HEK293 (cell line): Measurements from ENCODE around the gene PSMD9.
"Not testable (repeated sequence)": the region's sequence is repeated elsewhere in the genome, so short reads cannot be mapped to it uniquely, and the experiment has no call there.

ENCODE experiments used
- CTCF ChIA-PET: fragments of 350-600 bp; formaldehyde crosslinking; extraction: SDS; loops from one replicate; lab custom pipeline; 2021; ENCODE audit warnings: antibody characterized with exemption; lab: Yijun Ruan, JAX
- POLR2A ChIA-PET: fragments of 300-600 bp; formaldehyde crosslinking; extraction: SDS; loops from one replicate; lab custom pipeline; 2020; ENCODE audit warnings: antibody characterized with exemption, inconsistent platforms; lab: Yijun Ruan, JAX
- H3K27ac ChIP-seq: fragments of 200-500 bp; sonication (Bioruptor generic); 2 replicates; pipeline ENCODE4 v1.5.1; 2014; ENCODE audit warnings: low read depth, low read length, control low read depth, inconsistent platforms; ENCODE audit errors: extremely low read depth
- H3K36me3 ChIP-seq, 2 experiments: fragments of 200-500 bp in 1 of 2; sonication (Bioruptor generic) in 1 of 2; 1 replicate in 1 of 2; 2 replicates in 1 of 2; pipeline ENCODE4 v1.5.1; 2014 to 2017; ENCODE audit warnings: inconsistent platforms in 2 of 2, low read length in 2 of 2; ENCODE audit not compliant: control insufficient read depth in 2 of 2, insufficient read depth in 1 of 2
- H3K4me1 ChIP-seq: fragments of 200-500 bp; sonication (Bioruptor generic); 2 replicates; pipeline ENCODE4 v1.5.1; 2014; ENCODE audit warnings: mild to moderate bottlenecking, low read length, inconsistent platforms; ENCODE audit not compliant: control insufficient read depth, insufficient read depth
- H3K4me3 ChIP-seq: 2 replicates; pipeline ENCODE4 v1.5.1; 2011; ENCODE audit warnings: low read depth, mild to moderate bottlenecking, control low read depth, low read length, moderate library complexity
- H3K9me3 ChIP-seq: fragments of 200-500 bp; sonication (Bioruptor generic); 2 replicates; pipeline ENCODE4 v1.5.1; 2014; ENCODE audit warnings: low read depth, low read length, inconsistent platforms; ENCODE audit not compliant: control insufficient read depth, insufficient read depth
- WT1 ChIP-seq: fragments of 450-650 bp; formaldehyde crosslinking; IDR thresholded peaks from 2 replicates; pipeline ENCODE4 v1.5.1; 2016; ENCODE audit warnings: missing biosample characterization, missing genetic modification characterization
- ZFP41 ChIP-seq: fragments of 450-650 bp; formaldehyde crosslinking; IDR thresholded peaks from 2 replicates; pipeline ENCODE4 v1.5.1; 2016; ENCODE audit warnings: missing biosample characterization, missing genetic modification characterization, borderline replicate concordance
- ZNF121 ChIP-seq: fragments of 450-650 bp; formaldehyde crosslinking; IDR thresholded peaks from 2 replicates; pipeline ENCODE4 v1.5.1; 2016; ENCODE audit warnings: missing biosample characterization, missing genetic modification characterization
- ZNF132 ChIP-seq: fragments of 450-650 bp; formaldehyde crosslinking; IDR thresholded peaks from 2 replicates; pipeline ENCODE4 v1.5.1; 2017; ENCODE audit warnings: missing biosample characterization, missing genetic modification characterization, borderline replicate concordance
- ZNF23 ChIP-seq: fragments of 450-650 bp; formaldehyde crosslinking; IDR thresholded peaks from 2 replicates; pipeline ENCODE4 v1.5.1; 2016; ENCODE audit warnings: missing biosample characterization, missing genetic modification characterization, borderline replicate concordance
- ZNF311 ChIP-seq: fragments of 450-650 bp; formaldehyde crosslinking; IDR thresholded peaks from 2 replicates; pipeline ENCODE4 v1.5.1; 2017; ENCODE audit warnings: missing biosample characterization, missing genetic modification characterization, borderline replicate concordance
- ZNF335 ChIP-seq: fragments of 450-650 bp; formaldehyde crosslinking; conservative IDR thresholded peaks from 2 replicates; pipeline ENCODE4 v1.5.1; 2016; ENCODE audit warnings: missing biosample characterization, missing genetic modification characterization
- ZNF530 ChIP-seq: fragments of 450-650 bp; formaldehyde crosslinking; IDR thresholded peaks from 2 replicates; pipeline ENCODE4 v1.5.1; 2016; ENCODE audit warnings: low read depth, missing biosample characterization, missing genetic modification characterization
- ZNF549 ChIP-seq: fragments of 450-650 bp; IDR thresholded peaks from 2 replicates; pipeline ENCODE4 v1.5.1; 2018; ENCODE audit warnings: missing biosample characterization, missing genetic modification characterization, mild to moderate bottlenecking, inconsistent platforms, moderate library complexity
- ZNF623 ChIP-seq: fragments of 450-650 bp; formaldehyde crosslinking; IDR thresholded peaks from 2 replicates; pipeline ENCODE4 v1.5.1; 2016; ENCODE audit warnings: missing biosample characterization, missing genetic modification characterization
- ZNF629 ChIP-seq: fragments of 450-650 bp; formaldehyde crosslinking; IDR thresholded peaks from 2 replicates; pipeline ENCODE4 v1.5.1; 2017; ENCODE audit warnings: missing biosample characterization, missing genetic modification characterization
- ZNF76 ChIP-seq: fragments of 450-650 bp; formaldehyde crosslinking; IDR thresholded peaks from 2 replicates; pipeline ENCODE4; 2016; ENCODE audit warnings: low read depth, missing biosample characterization, missing genetic modification characterization, borderline replicate concordance
- ZNF843 ChIP-seq: fragments of 450-650 bp; formaldehyde crosslinking; IDR thresholded peaks from 2 replicates; pipeline ENCODE4 v1.5.1; 2016; ENCODE audit warnings: missing biosample characterization, missing genetic modification characterization
- TF ChIP-seq, protein P1 (sequence below): sonication (generic); formaldehyde crosslinking; IDR thresholded peaks from 2 replicates; pipeline ENCODE4 v1.8.1; 2022; ENCODE audit warnings: mild to moderate bottlenecking, moderate library complexity, missing genetic modification reagents
- TF ChIP-seq, protein P2 (sequence below): fragments of 450-650 bp; formaldehyde crosslinking; IDR thresholded peaks from 2 replicates; pipeline ENCODE4 v1.5.1; 2016; ENCODE audit warnings: missing biosample characterization, missing genetic modification characterization
- TF ChIP-seq, protein P3 (sequence below): fragments of 450-650 bp; formaldehyde crosslinking; IDR thresholded peaks from 2 replicates; pipeline ENCODE4 v1.5.1; 2016; ENCODE audit warnings: missing biosample characterization, missing genetic modification characterization, borderline replicate concordance

The PSMD9 gene

DNA sequence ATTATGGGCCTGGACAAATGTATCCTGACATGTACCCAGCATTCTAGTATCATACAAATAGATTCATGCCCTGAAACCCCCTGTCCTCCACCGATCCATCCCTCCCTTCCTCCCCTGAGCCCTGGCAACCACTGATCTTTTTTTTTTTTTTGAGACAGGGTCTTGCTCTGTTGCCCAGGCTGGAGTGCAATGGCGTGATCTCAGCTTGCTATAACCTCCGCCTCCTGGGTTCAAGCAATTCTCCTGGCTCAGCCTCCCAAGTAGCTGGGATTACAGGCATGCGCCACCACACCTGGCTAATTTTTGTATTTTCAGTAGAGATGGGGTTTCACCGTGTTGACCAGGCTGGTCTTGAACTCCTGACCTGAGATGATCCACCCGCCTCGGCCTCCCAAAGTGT is 41.0 kb downstream of the PSMD9 start:
- CTCF ChIA-PET, result not testable (repeated sequence)
- TF ChIP-seq ZNF121, result peak; percentile 64; the same call in 1 of the 2 replicates
- TF ChIP-seq, all 188 proteins: peak for 1; not testable (repeated sequence) for 187
- H3K27ac ChIP-seq, H3K4me1 ChIP-seq, H3K4me3 ChIP-seq, H3K36me3 ChIP-seq, H3K9me3 ChIP-seq, POLR2A ChIA-PET: not testable (repeated sequence)

DNA sequence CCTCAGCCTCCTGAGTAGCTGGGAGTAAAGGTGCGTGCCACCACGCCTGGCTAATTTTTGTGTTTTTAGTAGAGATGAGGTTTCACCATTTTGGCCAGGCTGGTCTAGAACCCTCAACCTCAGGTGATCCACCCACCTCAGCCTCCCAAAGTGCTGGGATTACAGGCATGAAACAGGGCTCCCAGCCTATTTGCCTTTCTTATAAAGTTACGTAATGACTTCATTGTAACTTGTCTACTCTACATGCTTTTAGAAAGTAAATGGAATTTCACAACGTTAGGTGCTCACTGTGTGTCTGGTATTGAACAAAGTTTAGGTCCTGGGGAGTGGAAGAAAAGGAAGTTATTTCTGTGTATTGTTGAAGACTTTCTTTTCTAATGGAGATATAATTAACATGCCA is 42.3 kb downstream of the PSMD9 start:
- no peak overlapping the region for H3K4me3 ChIP-seq
- ChIA-PET CTCF (no interaction called here), POLR2A (no interaction called here)
- no peaks in the 10 kb centered on the region for H3K9me3 ChIP-seq
- TF ChIP-seq ZNF335 (tag by site-specific recombination) (no peak), ZNF311 (no peak), WT1 (no peak), ZNF132 (tag by site-specific recombination) (no peak), ZNF549 (tag by site-specific recombination) (no peak), ZNF530 (tag by site-specific recombination) (no peak)
- TF ChIP-seq, protein P1, sequence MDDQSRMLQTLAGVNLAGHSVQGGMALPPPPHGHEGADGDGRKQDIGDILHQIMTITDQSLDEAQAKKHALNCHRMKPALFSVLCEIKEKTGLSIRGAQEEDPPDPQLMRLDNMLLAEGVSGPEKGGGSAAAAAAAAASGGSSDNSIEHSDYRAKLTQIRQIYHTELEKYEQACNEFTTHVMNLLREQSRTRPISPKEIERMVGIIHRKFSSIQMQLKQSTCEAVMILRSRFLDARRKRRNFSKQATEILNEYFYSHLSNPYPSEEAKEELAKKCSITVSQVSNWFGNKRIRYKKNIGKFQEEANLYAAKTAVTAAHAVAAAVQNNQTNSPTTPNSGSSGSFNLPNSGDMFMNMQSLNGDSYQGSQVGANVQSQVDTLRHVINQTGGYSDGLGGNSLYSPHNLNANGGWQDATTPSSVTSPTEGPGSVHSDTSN, result no peak
- peaks cover 0 to 17% of the 10 kb centered on the region in 2 experiments; a peak in 2 of 3 replicates for H3K36me3 ChIP-seq
- no peaks in the 10 kb centered on the region for H3K4me1 ChIP-seq
- H3K27ac ChIP-seq, result no peak overlapping the region

DNA sequence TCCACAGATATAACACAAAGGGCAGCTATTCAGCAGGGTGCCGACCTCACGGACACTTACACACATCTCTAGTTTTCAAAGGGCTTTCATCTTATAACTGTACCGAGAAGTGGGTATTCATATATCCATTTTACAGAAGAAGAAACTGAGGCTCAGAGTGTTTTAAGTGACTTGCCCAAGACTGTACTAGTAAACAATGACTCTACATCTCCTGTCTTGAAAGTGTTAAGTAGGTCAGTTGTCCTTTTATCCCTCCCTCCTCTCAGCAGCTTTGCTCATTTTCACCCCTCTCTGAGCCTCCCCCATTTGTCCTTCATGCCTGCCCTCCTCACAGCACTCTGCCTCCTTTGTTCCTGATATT is 43.6 kb downstream of the PSMD9 start:
- ChIA-PET POLR2A (no interaction called here), CTCF (no interaction called here)

More for the DNA sequence above, 43.6 kb downstream of the PSMD9 start:
- no peak overlapping the region for H3K4me3 ChIP-seq
- peaks cover 0 to 18% of the 10 kb centered on the region in 2 experiments; a peak in 1 of 3 replicates for H3K36me3 ChIP-seq
- H3K27ac ChIP-seq, result no peak overlapping the region
- TF ChIP-seq, protein P2, sequence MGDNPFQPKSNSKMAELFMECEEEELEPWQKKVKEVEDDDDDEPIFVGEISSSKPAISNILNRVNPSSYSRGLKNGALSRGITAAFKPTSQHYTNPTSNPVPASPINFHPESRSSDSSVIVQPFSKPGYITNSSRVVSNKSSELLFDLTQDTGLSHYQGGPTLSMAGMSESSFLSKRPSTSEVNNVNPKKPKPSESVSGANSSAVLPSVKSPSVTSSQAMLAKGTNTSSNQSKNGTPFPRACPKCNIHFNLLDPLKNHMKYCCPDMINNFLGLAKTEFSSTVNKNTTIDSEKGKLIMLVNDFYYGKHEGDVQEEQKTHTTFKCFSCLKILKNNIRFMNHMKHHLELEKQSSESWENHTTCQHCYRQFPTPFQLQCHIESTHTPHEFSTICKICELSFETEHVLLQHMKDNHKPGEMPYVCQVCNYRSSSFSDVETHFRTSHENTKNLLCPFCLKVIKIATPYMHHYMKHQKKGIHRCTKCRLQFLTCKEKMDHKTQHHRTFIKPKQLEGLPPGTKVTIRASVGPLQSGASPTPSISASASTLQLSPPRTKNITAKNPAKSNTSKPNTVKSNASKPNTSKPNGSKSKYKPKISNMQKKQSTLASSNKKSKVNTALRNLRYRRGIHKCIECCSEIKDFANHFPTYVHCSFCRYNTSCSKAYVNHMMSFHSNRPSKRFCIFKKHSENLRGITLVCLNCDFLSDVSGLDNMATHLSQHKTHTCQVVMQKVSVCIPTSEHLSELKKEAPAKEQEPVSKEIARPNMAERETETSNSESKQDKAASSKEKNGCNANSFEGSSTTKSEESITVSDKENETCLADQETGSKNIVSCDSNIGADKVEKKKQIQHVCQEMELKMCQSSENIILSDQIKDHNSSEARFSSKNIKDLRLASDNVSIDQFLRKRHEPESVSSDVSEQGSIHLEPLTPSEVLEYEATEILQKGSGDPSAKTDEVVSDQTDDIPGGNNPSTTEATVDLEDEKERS (tag by site-specific recombination), result no peak
- no peak for TF ChIP-seq ZNF23 (tag by site-specific recombination)
- no peak for TF ChIP-seq ZNF843 (tag by site-specific recombination)
- TF ChIP-seq ZNF629 (tag by site-specific recombination), result no peak
- TF ChIP-seq, protein P3, sequence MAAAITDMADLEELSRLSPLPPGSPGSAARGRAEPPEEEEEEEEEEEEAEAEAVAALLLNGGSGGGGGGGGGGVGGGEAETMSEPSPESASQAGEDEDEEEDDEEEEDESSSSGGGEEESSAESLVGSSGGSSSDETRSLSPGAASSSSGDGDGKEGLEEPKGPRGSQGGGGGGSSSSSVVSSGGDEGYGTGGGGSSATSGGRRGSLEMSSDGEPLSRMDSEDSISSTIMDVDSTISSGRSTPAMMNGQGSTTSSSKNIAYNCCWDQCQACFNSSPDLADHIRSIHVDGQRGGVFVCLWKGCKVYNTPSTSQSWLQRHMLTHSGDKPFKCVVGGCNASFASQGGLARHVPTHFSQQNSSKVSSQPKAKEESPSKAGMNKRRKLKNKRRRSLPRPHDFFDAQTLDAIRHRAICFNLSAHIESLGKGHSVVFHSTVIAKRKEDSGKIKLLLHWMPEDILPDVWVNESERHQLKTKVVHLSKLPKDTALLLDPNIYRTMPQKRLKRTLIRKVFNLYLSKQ (tag by site-specific recombination), result no peak
- TF ChIP-seq ZNF623 (tag by site-specific recombination), result no peak
- TF ChIP-seq ZNF76 (tag by site-specific recombination), result no peak
- TF ChIP-seq ZFP41 (tag by site-specific recombination), result no peak
- H3K9me3 ChIP-seq, result no peaks in the 10 kb centered on the region
- H3K4me1 ChIP-seq, result no peaks in the 10 kb centered on the region
